GM23338 (cell line): ENCODE data around the gene PMEL. TPM values are rescaled to one million over a fixed set of nuclear protein-coding genes. Genes with fewer than 3 reads are reported as not detected.
A peak's percentile ranks its signal among the peaks of the same experiment; 100 is the strongest.

Experiments used
- ATAC-seq: fragments of 200-7000 bp; cut with Tn5 transposase; 3 replicates; pipeline ENCODE4 v1.9.1; 2020
- DNase-seq: peaks from one replicate; pipeline ENCODE4 v3.0.0-alpha.2; 2015; ENCODE audit warnings: low spot score
- H2AFZ ChIP-seq: fragments of 200-600 bp; sonication (generic); 2 replicates; pipeline ENCODE4 v1.8.0; 2016; ENCODE audit warnings: antibody characterized with exemption, mild to moderate bottlenecking, moderate library complexity
- H3F3A ChIP-seq: fragments of 200-600 bp; sonication (generic); replicated peaks from 2 replicates; pipeline ENCODE4 v1.8.0; 2017; ENCODE audit warnings: antibody characterized with exemption, mixed run types, low read depth
- H3K27ac ChIP-seq: fragments of 200-600 bp; sonication (generic); 2 replicates; pipeline ENCODE4 v1.6.1; 2016; ENCODE audit warnings: low read depth
- H3K27me3 ChIP-seq: fragments of 200-600 bp; sonication (generic); 2 replicates; pipeline ENCODE4 v1.8.0; 2016; ENCODE audit warnings: mild to moderate bottlenecking, mixed run types, moderate library complexity; ENCODE audit not compliant: insufficient read depth
- H3K36me3 ChIP-seq: fragments of 200-600 bp; sonication (generic); 2 replicates; pipeline ENCODE4 v1.8.0; 2016; ENCODE audit warnings: mild to moderate bottlenecking; ENCODE audit not compliant: insufficient read depth
- H3K4me1 ChIP-seq: fragments of 200-600 bp; sonication (generic); 2 replicates; pipeline ENCODE4 v1.8.0; 2016; ENCODE audit warnings: mild to moderate bottlenecking, moderate library complexity; ENCODE audit not compliant: insufficient read depth
- H3K4me2 ChIP-seq: fragments of 200-600 bp; sonication (generic); 2 replicates; pipeline ENCODE4 v1.7.1; 2017; ENCODE audit warnings: mixed run types
- H3K4me3 ChIP-seq: fragments of 200-600 bp; sonication (generic); 2 replicates; pipeline ENCODE4 v1.6.1; 2016; ENCODE audit warnings: mixed run types
- H3K79me2 ChIP-seq: fragments of 200-600 bp; sonication (generic); replicated peaks from 2 replicates; pipeline ENCODE4 v1.8.0; 2017; ENCODE audit warnings: mild to moderate bottlenecking; ENCODE audit not compliant: insufficient read depth
- H3K9me2 ChIP-seq: fragments of 200-600 bp; sonication (generic); 2 replicates; pipeline ENCODE4 v1.8.0; 2017; ENCODE audit not compliant: insufficient read depth
- H4K20me1 ChIP-seq: fragments of 200-600 bp; sonication (generic); replicated peaks from 2 replicates; pipeline ENCODE4 v1.8.0; 2017; ENCODE audit warnings: mild to moderate bottlenecking; ENCODE audit not compliant: insufficient read depth
- H3K27ac Mint-ChIP-seq: 2 replicates; pipeline ENCODE4 v1.8.0; 2020; ENCODE audit warnings: inconsistent platforms, mild to moderate bottlenecking, moderate library complexity, mixed read lengths
- H3K27me3 Mint-ChIP-seq: 3 replicates; pipeline ENCODE4 v1.8.0; 2022; ENCODE audit warnings: low read depth, mild to moderate bottlenecking, moderate library complexity, mixed read lengths, inconsistent platforms; ENCODE audit not compliant: insufficient read depth, poor library complexity
- H3K36me3 Mint-ChIP-seq: 3 replicates; pipeline ENCODE4 v1.8.0; 2021; ENCODE audit warnings: low read depth, mild to moderate bottlenecking, inconsistent platforms, moderate library complexity, mixed read lengths
- H3K4me1 Mint-ChIP-seq: 3 replicates; pipeline ENCODE4 v1.8.0; 2020; ENCODE audit warnings: mild to moderate bottlenecking, inconsistent platforms, mixed read lengths
- H3K4me3 Mint-ChIP-seq: 3 replicates; pipeline ENCODE4 v1.8.0; 2021; ENCODE audit warnings: moderate library complexity, mild to moderate bottlenecking, inconsistent platforms, mixed read lengths
- H3K9me3 Mint-ChIP-seq: 3 replicates; pipeline ENCODE4 v1.8.0; 2020; ENCODE audit warnings: moderate library complexity, mild to moderate bottlenecking, inconsistent platforms, mixed read lengths
- CREB1 ChIP-seq: fragments of 250-450 bp; sonication (Bioruptor Pico); IDR thresholded peaks from 2 replicates; pipeline ENCODE4 v1.5.0; 2020; ENCODE audit warnings: low read depth, mild to moderate bottlenecking, moderate library complexity
- CTCF ChIP-seq, 2 experiments: fragments of 200-600 bp in 1 of 2; sonication (generic) in 1 of 2; conservative IDR thresholded peaks; 2 replicates each; pipeline versions ENCODE4 v1.5.1 to v1.6.1; 2016 to 2017; ENCODE audit warnings: antibody characterized with exemption in 2 of 2, low read depth in 2 of 2, mild to moderate bottlenecking in 2 of 2, moderate library complexity in 1 of 2
- ETS1 ChIP-seq: IDR thresholded peaks from 2 replicates; pipeline ENCODE4 v1.6.1; 2016; ENCODE audit warnings: antibody characterized with exemption
- EZH2 ChIP-seq: fragments of 200-600 bp; sonication (generic); IDR thresholded peaks from one replicate; pipeline ENCODE4 v1.8.0; 2017; ENCODE audit warnings: antibody characterized with exemption, mild to moderate bottlenecking, low read depth; ENCODE audit not compliant: unreplicated experiment
- EZH2phosphoT487 ChIP-seq: fragments of 200-600 bp; sonication (generic); IDR thresholded peaks from one replicate; pipeline ENCODE4 v1.8.1; 2018; ENCODE audit warnings: antibody characterized with exemption; ENCODE audit not compliant: unreplicated experiment
- JUNB ChIP-seq: IDR thresholded peaks from one replicate; pipeline ENCODE4 v1.6.1; 2016; ENCODE audit warnings: antibody characterized with exemption; ENCODE audit not compliant: unreplicated experiment
- NANOG ChIP-seq: IDR thresholded peaks from 2 replicates; pipeline ENCODE4 v1.6.1; 2016; ENCODE audit warnings: antibody characterized with exemption, borderline replicate concordance
- POLR2AphosphoS5 ChIP-seq: IDR thresholded peaks from 2 replicates; pipeline ENCODE4 v1.6.1; 2016; ENCODE audit warnings: antibody characterized with exemption, low read depth
- REST ChIP-seq: IDR thresholded peaks from one replicate; pipeline ENCODE4 v1.6.1; 2018; ENCODE audit warnings: antibody characterized with exemption; ENCODE audit not compliant: unreplicated experiment
- STAT1 ChIP-seq: IDR thresholded peaks from one replicate; pipeline ENCODE4 v1.6.1; 2016; ENCODE audit warnings: antibody characterized with exemption; ENCODE audit not compliant: unreplicated experiment
- ZNF114 ChIP-seq: fragments of 250-450 bp; sonication (Bioruptor Pico); IDR thresholded peaks from 2 replicates; pipeline ENCODE4 v1.5.0; 2020; ENCODE audit warnings: mild to moderate bottlenecking, moderate library complexity
- ZNF331 ChIP-seq: fragments of 250-450 bp; sonication (Bioruptor Pico); IDR thresholded peaks from 2 replicates; pipeline ENCODE4 v1.5.0; 2020; ENCODE audit warnings: low read depth, mild to moderate bottlenecking, moderate library complexity
- polyA plus RNA-seq: library from polyadenylated mRNA; unstranded; fragments of >200 nt; fragmentation: Nextera tagmentation; extraction: Ambion mirVana; gene quantifications from 2 replicates; pipeline ENCODE4 v1.2.1, GENCODE V29; 2016
- total RNA-seq: library from RNA; depleted of rRNA; stranded (reverse); fragments of >200 nt; shearing (Covaris generic); gene quantifications from 2 replicates; pipeline ENCODE4 v1.2.3, GENCODE V29; 2014
- TF ChIP-seq, protein P1 (sequence below): fragments of 250-450 bp; sonication (Bioruptor Pico); IDR thresholded peaks from 2 replicates; pipeline ENCODE4 v1.5.0; 2020; ENCODE audit warnings: mild to moderate bottlenecking, moderate library complexity

Gene PMEL
- total and polyA plus RNA-seq, 2 experiments from 2014 or later, result 68.1 to 108 TPM

GRCh38 chr12:56010111-56010570 is 44.3 kb upstream of the PMEL start:
- Histone ChIP-seq H3K4me2 (no peak overlapping the region), H3K4me1 (peaks cover 5% of the 10 kb centered on the region), H4K20me1 (no peaks in the 10 kb centered on the region), H3K27me3 (no peaks in the 10 kb centered on the region), H3K4me3 (no peak overlapping the region), H3F3A (0 out of 2 replicates have a peak, but pooled peaks cover 12% of the 10 kb centered on the region), H3K36me3 (no peaks in the 10 kb centered on the region), H3K9me2 (no peaks in the 10 kb centered on the region), H3K79me2 (no peaks in the 10 kb centered on the region), H2AFZ (no peak overlapping the region), H3K27ac (no peak overlapping the region)
- H3K27ac Mint-ChIP-seq, result 0 out of 2 replicates have a peak overlapping the region, but pooled peaks have one; percentile 7
- peaks cover 5% of the 10 kb centered on the region; the same call in 2 of the 3 replicates for H3K36me3 Mint-ChIP-seq
- peaks cover 17% of the 10 kb centered on the region for H3K27me3 Mint-ChIP-seq
- no peaks in the 10 kb centered on the region for H3K9me3 Mint-ChIP-seq
- H3K4me3 Mint-ChIP-seq, result no peak overlapping the region
- TF ChIP-seq ETS1 (no peak), CREB1 (no peak), ZNF114 (no peak), EZH2 (no peak), JUNB (no peak), POLR2AphosphoS5 (no peak), ZNF331 (CRISPR knock-in tag) (no peak), REST (no peak), NANOG (no peak), EZH2phosphoT487 (no peak), STAT1 (no peak), CTCF (conservative IDR thresholded peaks at IDR 0.05; ENCODE audit: low read depth in 2 of 2) (no peak)
- TF ChIP-seq, protein P1, sequence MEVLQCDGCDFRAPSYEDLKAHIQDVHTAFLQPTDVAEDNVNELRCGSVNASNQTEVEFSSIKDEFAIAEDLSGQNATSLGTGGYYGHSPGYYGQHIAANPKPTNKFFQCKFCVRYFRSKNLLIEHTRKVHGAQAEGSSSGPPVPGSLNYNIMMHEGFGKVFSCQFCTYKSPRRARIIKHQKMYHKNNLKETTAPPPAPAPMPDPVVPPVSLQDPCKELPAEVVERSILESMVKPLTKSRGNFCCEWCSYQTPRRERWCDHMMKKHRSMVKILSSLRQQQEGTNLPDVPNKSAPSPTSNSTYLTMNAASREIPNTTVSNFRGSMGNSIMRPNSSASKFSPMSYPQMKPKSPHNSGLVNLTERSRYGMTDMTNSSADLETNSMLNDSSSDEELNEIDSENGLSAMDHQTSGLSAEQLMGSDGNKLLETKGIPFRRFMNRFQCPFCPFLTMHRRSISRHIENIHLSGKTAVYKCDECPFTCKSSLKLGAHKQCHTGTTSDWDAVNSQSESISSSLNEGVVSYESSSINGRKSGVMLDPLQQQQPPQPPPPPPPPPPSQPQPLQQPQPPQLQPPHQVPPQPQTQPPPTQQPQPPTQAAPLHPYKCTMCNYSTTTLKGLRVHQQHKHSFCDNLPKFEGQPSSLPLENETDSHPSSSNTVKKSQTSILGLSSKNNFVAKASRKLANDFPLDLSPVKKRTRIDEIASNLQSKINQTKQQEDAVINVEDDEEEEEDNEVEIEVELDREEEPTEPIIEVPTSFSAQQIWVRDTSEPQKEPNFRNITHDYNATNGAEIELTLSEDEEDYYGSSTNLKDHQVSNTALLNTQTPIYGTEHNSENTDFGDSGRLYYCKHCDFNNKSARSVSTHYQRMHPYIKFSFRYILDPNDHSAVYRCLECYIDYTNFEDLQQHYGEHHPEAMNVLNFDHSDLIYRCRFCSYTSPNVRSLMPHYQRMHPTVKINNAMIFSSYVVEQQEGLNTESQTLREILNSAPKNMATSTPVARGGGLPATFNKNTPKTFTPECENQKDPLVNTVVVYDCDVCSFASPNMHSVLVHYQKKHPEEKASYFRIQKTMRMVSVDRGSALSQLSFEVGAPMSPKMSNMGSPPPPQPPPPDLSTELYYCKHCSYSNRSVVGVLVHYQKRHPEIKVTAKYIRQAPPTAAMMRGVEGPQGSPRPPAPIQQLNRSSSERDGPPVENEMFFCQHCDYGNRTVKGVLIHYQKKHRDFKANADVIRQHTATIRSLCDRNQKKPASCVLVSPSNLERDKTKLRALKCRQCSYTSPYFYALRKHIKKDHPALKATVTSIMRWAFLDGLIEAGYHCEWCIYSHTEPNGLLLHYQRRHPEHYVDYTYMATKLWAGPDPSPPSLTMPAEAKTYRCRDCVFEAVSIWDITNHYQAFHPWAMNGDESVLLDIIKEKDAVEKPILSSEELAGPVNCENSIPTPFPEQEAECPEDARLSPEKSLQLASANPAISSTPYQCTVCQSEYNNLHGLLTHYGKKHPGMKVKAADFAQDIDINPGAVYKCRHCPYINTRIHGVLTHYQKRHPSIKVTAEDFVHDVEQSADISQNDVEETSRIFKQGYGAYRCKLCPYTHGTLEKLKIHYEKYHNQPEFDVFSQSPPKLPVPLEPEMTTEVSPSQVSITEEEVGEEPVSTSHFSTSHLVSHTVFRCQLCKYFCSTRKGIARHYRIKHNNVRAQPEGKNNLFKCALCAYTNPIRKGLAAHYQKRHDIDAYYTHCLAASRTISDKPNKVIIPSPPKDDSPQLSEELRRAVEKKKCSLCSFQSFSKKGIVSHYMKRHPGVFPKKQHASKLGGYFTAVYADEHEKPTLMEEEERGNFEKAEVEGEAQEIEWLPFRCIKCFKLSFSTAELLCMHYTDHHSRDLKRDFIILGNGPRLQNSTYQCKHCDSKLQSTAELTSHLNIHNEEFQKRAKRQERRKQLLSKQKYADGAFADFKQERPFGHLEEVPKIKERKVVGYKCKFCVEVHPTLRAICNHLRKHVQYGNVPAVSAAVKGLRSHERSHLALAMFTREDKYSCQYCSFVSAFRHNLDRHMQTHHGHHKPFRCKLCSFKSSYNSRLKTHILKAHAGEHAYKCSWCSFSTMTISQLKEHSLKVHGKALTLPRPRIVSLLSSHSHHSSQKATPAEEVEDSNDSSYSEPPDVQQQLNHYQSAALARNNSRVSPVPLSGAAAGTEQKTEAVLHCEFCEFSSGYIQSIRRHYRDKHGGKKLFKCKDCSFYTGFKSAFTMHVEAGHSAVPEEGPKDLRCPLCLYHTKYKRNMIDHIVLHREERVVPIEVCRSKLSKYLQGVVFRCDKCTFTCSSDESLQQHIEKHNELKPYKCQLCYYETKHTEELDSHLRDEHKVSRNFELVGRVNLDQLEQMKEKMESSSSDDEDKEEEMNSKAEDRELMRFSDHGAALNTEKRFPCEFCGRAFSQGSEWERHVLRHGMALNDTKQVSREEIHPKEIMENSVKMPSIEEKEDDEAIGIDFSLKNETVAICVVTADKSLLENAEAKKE (CRISPR knock-in tag), result no peak
- peaks cover 9% of the 10 kb centered on the region for H3K4me1 Mint-ChIP-seq
- no peak for DNase-seq
- no peak for ATAC-seq
